Measurements from ENCODE around the gene ORC6. TPM values are rescaled to one million over a fixed set of nuclear protein-coding genes. Genes with fewer than 3 reads are reported as not detected.

The ORC6 gene
- total and polyA plus RNA-seq, 10 of the 15 experiments (the other 5 are each of a cell fraction or from before 2014, with no cell fraction given): 25.7 to 88.5 (median 49.1) TPM

DNA sequence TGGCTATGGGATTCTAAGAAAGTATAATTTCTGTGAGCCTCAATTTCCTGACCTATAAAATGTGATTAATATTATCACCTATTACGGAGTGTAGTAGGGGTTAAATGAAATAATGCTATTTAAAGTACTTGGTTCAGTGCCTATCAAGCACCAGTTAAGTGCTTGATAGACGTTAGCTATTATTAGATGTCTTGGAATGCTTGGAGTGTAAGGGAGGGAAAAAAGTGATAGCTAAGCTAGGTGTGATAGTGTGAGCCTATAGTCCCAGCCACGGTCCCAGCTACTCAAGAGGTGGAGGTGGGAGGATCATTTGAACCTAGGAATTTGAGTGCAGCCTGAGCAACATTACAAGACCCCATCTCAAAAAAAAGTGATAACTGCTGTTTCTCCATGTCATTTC, 7.5 kb downstream of the ORC6 start:
- no TSS peak for BruUV-seq (replicated peaks)
- SMC1A ChIA-PET (ENCODE audit: uncharacterized antibody, unreplicated experiment): interaction anchor here (1.1 kb wide), 1 partner anchor 98 kb away, joined by 3 read pairs; no protein-coding TSS in a partner anchor

More for the DNA sequence above, 7.5 kb downstream of the ORC6 start:
- no peaks in the 10 kb centered on the region for H3K4me1 ChIP-seq (ENCODE audit: control insufficient read depth, insufficient read depth, low read length)
- H3K9ac ChIP-seq (ENCODE audit: control insufficient read depth, insufficient read depth, low read length): no peak overlapping the region
- H3K27ac ChIP-seq (ENCODE audit: control insufficient read depth, insufficient read depth): no peak overlapping the region
- POLR2A ChIA-PET: no interaction called here
- no peak for ATAC-seq
- H3K27me3 ChIP-seq (replicated peaks in 1 of 2; ENCODE audit: control insufficient read depth in 2 of 2, insufficient read depth in 2 of 2, low read length in 1 of 2): no peaks in the 10 kb centered on the region
- H3K4me2 ChIP-seq (ENCODE audit: control insufficient read depth, insufficient read depth): no peak overlapping the region
- no peak overlapping the region for H2AFZ ChIP-seq (ENCODE audit: control insufficient read depth, low read depth, low read length)
- WGBS (ENCODE audit: insufficient coverage, insufficient replicate concordance, low lambda C conversion rate, missing lambda C conversion rate): 96% methylated on average over 3 of the region's 3 CpGs
- no peaks in the 10 kb centered on the region for H3K9me3 ChIP-seq (replicated peaks; ENCODE audit: control insufficient read depth, insufficient read depth, low read length)
- H3K36me3 ChIP-seq (ENCODE audit: control insufficient read depth in 2 of 2, insufficient read depth in 2 of 2, low read length in 1 of 2): peaks cover 2 to 15% of the 10 kb centered on the region in 2 experiments; a peak in 2 of 4 replicates
- intact Hi-C loops (cut with micrococcal nuclease; ENCODE audit: unreplicated experiment): no loop called here
- H3K79me2 ChIP-seq (ENCODE audit: control insufficient read depth, insufficient read depth, low read length): peaks cover 11% of the 10 kb centered on the region
- CTCF ChIA-PET: interaction anchor here (1.0 to 1.8 kb wide), 4 partner anchors 19 to 104 kb away, joined by 3 to 7 read pairs (median 3); no protein-coding TSS in a partner anchor
- no peaks in the 10 kb centered on the region for H4K20me1 ChIP-seq (ENCODE audit: control insufficient read depth, insufficient read depth)
- RAD21 ChIA-PET (ENCODE audit: unreplicated experiment): no interaction called here
- TF ChIP-seq IRF4 (IDR thresholded peaks at IDR 0.05; ENCODE audit: low read depth, low read length): no peak
- no peak for TF ChIP-seq RELA (IDR thresholded peaks at IDR 0.05; ENCODE audit: borderline replicate concordance, partially characterized antibody)
- TF ChIP-seq FOXM1 (IDR thresholded peaks at IDR 0.05; ENCODE audit: low read depth, low read length): no peak
- TF ChIP-seq IKZF2 (IDR thresholded peaks at IDR 0.05): no peak
- no peak for TF ChIP-seq EP300 (IDR thresholded peaks at IDR 0.05; ENCODE audit: borderline replicate concordance in 1 of 2, control insufficient read depth in 1 of 2, low read depth in 2 of 2, low read length in 2 of 2)
- no peak for TF ChIP-seq FOXK2 (IDR thresholded peaks at IDR 0.05)
- TF ChIP-seq PML (IDR thresholded peaks at IDR 0.05; ENCODE audit: low read length): no peak
- TF ChIP-seq STAT3 (IDR thresholded peaks at IDR 0.05; ENCODE audit: low read depth, low read length): no peak
- TF ChIP-seq TCF12 (IDR thresholded peaks at IDR 0.05; ENCODE audit: low read depth, low read length): no peak
- no peak for TF ChIP-seq POU2F2 (IDR thresholded peaks at IDR 0.05; ENCODE audit: borderline replicate concordance, low read depth, low read length)
- no peak for TF ChIP-seq PRDM15 (CRISPR knock-in tag; IDR thresholded peaks at IDR 0.05)
- TF ChIP-seq, protein P1, sequence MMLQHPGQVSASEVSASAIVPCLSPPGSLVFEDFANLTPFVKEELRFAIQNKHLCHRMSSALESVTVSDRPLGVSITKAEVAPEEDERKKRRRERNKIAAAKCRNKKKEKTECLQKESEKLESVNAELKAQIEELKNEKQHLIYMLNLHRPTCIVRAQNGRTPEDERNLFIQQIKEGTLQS (IDR thresholded peaks at IDR 0.05; ENCODE audit: borderline replicate concordance, extremely low read depth, low read depth, low read length): no peak
- TF ChIP-seq ZNF384 (IDR thresholded peaks at IDR 0.05; ENCODE audit: borderline replicate concordance, low read depth, low read length): no peak
- no peak for TF ChIP-seq SREBF1 (IDR thresholded peaks at IDR 0.05; ENCODE audit: low read length)
- DNase-seq (ENCODE audit: low read depth, low spot score): no peak
- FAIRE-seq: no peak
- H3K4me3 ChIP-seq: no peak overlapping the region
- in situ Hi-C loops (cut with MboI): loop anchor here (10.0 kb wide), 1 partner anchor 128 kb away; no protein-coding TSS in a partner anchor

All from GM12878 (cell line).